NCI-H146 treated with DMSO at 0.1 percent for 48 hours (cell line): ENCODE data around the gene NT5DC3.

Experiments
- DNase-seq: peaks from one replicate; lab custom pipeline; 2025; ENCODE audit not compliant: unreplicated experiment; lab: John Stamatoyannopoulos, UW

NT5DC3 gene

GRCh38 chr12:103833095-103833775 is 7.8 kb downstream of the NT5DC3 start:
- DNase-seq: no peak

- DNase-seq: no peak
These were observed 8.7 kb downstream of the NT5DC3 start for GRCh38 chr12:103832048-103832997.

- no peak for DNase-seq
These were observed 10.2 kb downstream of the NT5DC3 start for GRCh38 chr12:103830730-103831320.

DNA sequence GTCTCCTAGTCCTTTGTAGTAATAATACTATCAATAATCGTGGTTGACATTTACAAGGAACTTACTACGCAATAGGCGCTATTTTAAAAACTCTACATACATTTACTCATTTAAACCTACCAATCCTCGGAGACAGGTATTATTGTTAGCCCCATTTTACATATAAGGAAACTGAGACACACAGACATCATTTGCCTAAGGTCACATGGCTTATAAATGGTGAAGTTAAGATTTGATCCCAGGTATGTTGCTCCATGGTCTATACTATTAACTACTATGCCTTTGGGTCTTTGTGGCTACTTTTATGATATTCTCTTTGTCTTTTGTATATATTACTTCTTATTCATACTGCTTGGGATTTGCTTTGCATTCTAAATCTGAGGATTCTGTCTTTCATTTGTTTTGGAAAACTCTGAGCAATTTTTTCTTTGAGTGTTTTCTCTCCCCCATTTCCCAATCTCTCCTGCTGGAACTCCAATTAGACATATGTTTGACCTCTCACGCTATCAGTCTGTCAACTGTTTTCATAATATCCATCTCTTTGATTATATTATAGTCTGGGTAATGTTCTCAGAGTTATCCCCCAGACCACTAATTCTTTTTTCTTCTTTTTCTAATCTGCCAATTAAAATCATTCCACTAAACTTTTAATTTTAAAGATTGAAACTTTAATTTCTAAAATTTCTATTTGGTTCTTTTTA is 10.9 kb downstream of the NT5DC3 start:
- no peak for DNase-seq

DNA sequence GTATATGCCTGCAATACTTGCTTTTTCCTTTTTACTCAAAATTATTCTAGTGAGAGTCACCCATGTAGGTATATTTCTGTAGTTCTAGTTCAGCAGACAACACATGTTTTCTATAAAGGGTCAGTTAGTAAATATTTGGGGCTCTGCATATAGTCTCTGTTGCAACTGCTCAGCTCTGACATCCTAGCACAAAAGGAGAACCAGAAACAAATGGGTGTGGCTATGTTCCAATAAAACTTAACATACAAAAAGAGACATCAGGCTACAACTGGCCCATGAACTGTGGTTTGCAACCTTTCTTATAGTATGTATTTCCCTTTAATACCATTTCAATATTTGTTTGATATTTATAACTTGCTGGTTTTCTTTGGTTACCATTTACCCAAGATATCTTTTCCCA is 11.9 kb downstream of the NT5DC3 start:
- DNase-seq: no peak

- no peak for DNase-seq
These were observed 13.1 kb downstream of the NT5DC3 start for GRCh38 chr12:103827911-103828391.

- DNase-seq: no peak
These were observed 16.2 kb downstream of the NT5DC3 start for GRCh38 chr12:103824845-103825244.

- no peak for DNase-seq
These were observed 16.7 kb downstream of the NT5DC3 start for GRCh38 chr12:103824290-103824689.

- no peak for DNase-seq
These were observed 17.2 kb downstream of the NT5DC3 start for GRCh38 chr12:103823871-103824270.

GRCh38 chr12:103821773-103822172 is 19.3 kb downstream of the NT5DC3 start:
- DNase-seq: no peak

- no peak for DNase-seq
These were observed 20.0 kb downstream of the NT5DC3 start for GRCh38 chr12:103820881-103821489.

- DNase-seq: no peak
These were observed 20.7 kb downstream of the NT5DC3 start for GRCh38 chr12:103820361-103820760.

DNA sequence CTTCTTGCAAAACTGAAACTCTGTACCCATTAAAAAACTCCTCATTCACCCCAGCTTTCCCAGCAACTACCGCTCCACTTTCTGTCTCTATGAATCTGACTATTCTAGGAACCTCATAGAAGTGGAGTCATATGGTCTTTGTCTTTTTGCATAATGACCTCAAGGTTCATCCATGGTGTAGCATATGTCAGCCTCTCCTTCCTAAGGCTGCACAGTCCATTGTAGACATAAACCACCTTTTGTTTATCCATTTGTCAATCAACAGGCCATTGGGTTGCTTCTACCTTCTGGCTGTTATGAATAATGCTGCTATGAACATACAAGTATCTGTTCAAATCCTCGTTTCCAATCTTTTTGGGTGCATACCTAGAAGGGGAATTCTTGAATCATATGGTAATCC is 21.1 kb downstream of the NT5DC3 start:
- DNase-seq: no peak

- no peak for DNase-seq
These were observed 21.7 kb downstream of the NT5DC3 start for GRCh38 chr12:103819312-103819711.

- DNase-seq: no peak
These were observed 23.2 kb downstream of the NT5DC3 start for GRCh38 chr12:103817791-103818190.

DNA sequence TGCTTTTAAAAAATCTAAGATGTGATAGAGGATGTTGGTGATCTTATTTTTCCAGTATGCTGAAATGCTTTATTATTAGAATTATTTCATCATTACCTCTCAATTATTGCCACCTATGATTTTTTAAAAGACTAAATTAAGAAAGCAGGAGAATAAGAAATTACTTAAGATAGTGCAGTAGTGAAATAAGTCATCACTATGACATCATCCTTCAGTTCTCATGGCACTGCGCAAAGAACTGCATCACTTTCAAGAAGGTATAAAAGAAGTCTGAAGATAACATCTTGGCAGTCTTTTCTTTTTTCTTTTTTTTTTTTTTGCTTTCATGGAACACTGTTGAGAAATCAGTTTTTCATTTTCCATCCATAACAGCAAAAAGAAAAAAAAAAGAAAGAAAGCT is 24.4 kb downstream of the NT5DC3 start:
- DNase-seq: no peak

- DNase-seq: no peak
These were observed 26.6 kb downstream of the NT5DC3 start for GRCh38 chr12:103814436-103814835.

- no peak for DNase-seq
These were observed 27.1 kb downstream of the NT5DC3 start for GRCh38 chr12:103813949-103814348.

- no peak for DNase-seq
These were observed 27.6 kb downstream of the NT5DC3 start for GRCh38 chr12:103813426-103813825.

- DNase-seq: no peak
These were observed 28.2 kb downstream of the NT5DC3 start for GRCh38 chr12:103812789-103813188.

- DNase-seq: no peak
These were observed 29.2 kb downstream of the NT5DC3 start for GRCh38 chr12:103811791-103812190.
